ENCODE results near the gene C2CD4D. TPM values are rescaled to one million over a fixed set of nuclear protein-coding genes. Genes with fewer than 3 reads are reported as not detected.

The C2CD4D gene
- total and polyA plus RNA-seq, 9 donors: 0.07 to 0.27 (median 0.18) TPM; not detected in 2

GRCh38 chr1:151835596-151835995 is 4.0 kb downstream of the C2CD4D start:
- Histone ChIP-seq H3K4me1 (ENCODE audit: control insufficient read depth, insufficient read depth, low read length) (peaks cover 38% of the 10 kb centered on the region), H3K36me3 (ENCODE audit: control insufficient read depth, insufficient read depth, low read length) (no peaks in the 10 kb centered on the region), H3K4me3 (ENCODE audit: low read length) (no peak overlapping the region), H3K27me3 (ENCODE audit: control insufficient read depth, insufficient read depth, low read length) (peaks cover 44% of the 10 kb centered on the region), H3K9me3 (replicated peaks; ENCODE audit: control insufficient read depth, low read depth, low read length) (no peaks in the 10 kb centered on the region), H3K27ac (ENCODE audit: low read length) (no peak overlapping the region)
- no CpG with 5 or more reads among the region's 7 CpGs for WGBS (ENCODE audit: insufficient coverage)
- no peak for DNase-seq

- no peak for DNase-seq
- no CpG with 5 or more reads among the region's 3 CpGs for WGBS (ENCODE audit: insufficient coverage)
- Histone ChIP-seq H3K27me3 (ENCODE audit: control insufficient read depth, insufficient read depth, low read length) (peaks cover 30% of the 10 kb centered on the region), H3K27ac (ENCODE audit: low read length) (no peak overlapping the region), H3K4me1 (ENCODE audit: control insufficient read depth, insufficient read depth, low read length) (peaks cover 36% of the 10 kb centered on the region), H3K4me3 (ENCODE audit: low read length) (no peak overlapping the region), H3K9me3 (replicated peaks; ENCODE audit: control insufficient read depth, low read depth, low read length) (no peaks in the 10 kb centered on the region), H3K36me3 (ENCODE audit: control insufficient read depth, insufficient read depth, low read length) (no peaks in the 10 kb centered on the region)
These were observed 5.4 kb downstream of the C2CD4D start for GRCh38 chr1:151834239-151834638.

GRCh38 chr1:151833172-151833900 is 6.3 kb downstream of the C2CD4D start:
- H3K4me3 ChIP-seq (ENCODE audit: low read length): no peak overlapping the region
- no peaks in the 10 kb centered on the region for H3K9me3 ChIP-seq (replicated peaks; ENCODE audit: control insufficient read depth, low read depth, low read length)
- peaks cover 33% of the 10 kb centered on the region for H3K4me1 ChIP-seq (ENCODE audit: control insufficient read depth, insufficient read depth, low read length)
- H3K36me3 ChIP-seq (ENCODE audit: control insufficient read depth, insufficient read depth, low read length): no peaks in the 10 kb centered on the region
- DNase-seq: no peak
- 47% methylated on average over 3 of the region's 8 CpGs for WGBS (ENCODE audit: insufficient coverage)
- no peak overlapping the region for H3K27ac ChIP-seq (ENCODE audit: low read length)
- H3K27me3 ChIP-seq (ENCODE audit: control insufficient read depth, insufficient read depth, low read length): peaks cover 24% of the 10 kb centered on the region

GRCh38 chr1:151832318-151832980 is 7.2 kb downstream of the C2CD4D start:
- H3K27ac ChIP-seq (ENCODE audit: low read length): no peak overlapping the region
- no peaks in the 10 kb centered on the region for H3K9me3 ChIP-seq (replicated peaks; ENCODE audit: control insufficient read depth, low read depth, low read length)
- H3K27me3 ChIP-seq (ENCODE audit: control insufficient read depth, insufficient read depth, low read length): peaks cover 20% of the 10 kb centered on the region
- H3K4me3 ChIP-seq (ENCODE audit: low read length): no peak overlapping the region
- 45% methylated on average over 7 of the region's 10 CpGs for WGBS (ENCODE audit: insufficient coverage)
- peaks cover 32% of the 10 kb centered on the region for H3K4me1 ChIP-seq (ENCODE audit: control insufficient read depth, insufficient read depth, low read length)
- peak; percentile 69 for DNase-seq
- H3K36me3 ChIP-seq (ENCODE audit: control insufficient read depth, insufficient read depth, low read length): no peaks in the 10 kb centered on the region

GRCh38 chr1:151831605-151832004 is 8.0 kb downstream of the C2CD4D start, which contains the start of gene RORC:
Gene RORC, minus strand, starts transcription at chr1:151831802. Its CDS starts 38 bp downstream, at chr1:151831764.
- 58% methylated on average over 5 of the region's 5 CpGs for WGBS (ENCODE audit: insufficient coverage)
- Histone ChIP-seq H3K4me3 (ENCODE audit: low read length) (peak within 1 kb of the TSS; percentile 19), H3K4me1 (ENCODE audit: control insufficient read depth, insufficient read depth, low read length) (peaks cover 29% of the 10 kb centered on the region)

GRCh38 chr1:151831256-151831591 is 8.4 kb downstream of the C2CD4D start:
- no peak for DNase-seq
- WGBS (ENCODE audit: insufficient coverage): 71% methylated on average over 4 of the region's 4 CpGs
- Histone ChIP-seq H3K4me1 (ENCODE audit: control insufficient read depth, insufficient read depth, low read length) (peaks cover 32% of the 10 kb centered on the region), H3K9me3 (replicated peaks; ENCODE audit: control insufficient read depth, low read depth, low read length) (no peaks in the 10 kb centered on the region), H3K4me3 (ENCODE audit: low read length) (peak overlapping the region; percentile 19), H3K27ac (ENCODE audit: low read length) (peak overlapping the region; percentile 20), H3K36me3 (ENCODE audit: control insufficient read depth, insufficient read depth, low read length) (no peaks in the 10 kb centered on the region), H3K27me3 (ENCODE audit: control insufficient read depth, insufficient read depth, low read length) (peaks cover 9% of the 10 kb centered on the region)

More at GRCh38 chr1:151831605-151832004, 8.0 kb downstream of the C2CD4D start, which contains the start of gene RORC:
- H3K36me3 ChIP-seq (ENCODE audit: control insufficient read depth, insufficient read depth, low read length): no peaks in the 10 kb centered on the region
- peak within 1 kb of the TSS; percentile 20 for H3K27ac ChIP-seq (ENCODE audit: low read length)
- DNase-seq: no peak
- H3K9me3 ChIP-seq (replicated peaks; ENCODE audit: control insufficient read depth, low read depth, low read length): no peaks in the 10 kb centered on the region
- peaks cover 12% of the 10 kb centered on the region for H3K27me3 ChIP-seq (ENCODE audit: control insufficient read depth, insufficient read depth, low read length)

GRCh38 chr1:151830055-151830454 is 9.6 kb downstream of the C2CD4D start:
- Histone ChIP-seq H3K27me3 (ENCODE audit: control insufficient read depth, insufficient read depth, low read length) (peaks cover 3% of the 10 kb centered on the region), H3K36me3 (ENCODE audit: control insufficient read depth, insufficient read depth, low read length) (no peaks in the 10 kb centered on the region), H3K9me3 (replicated peaks; ENCODE audit: control insufficient read depth, low read depth, low read length) (no peaks in the 10 kb centered on the region), H3K27ac (ENCODE audit: low read length) (no peak overlapping the region), H3K4me3 (ENCODE audit: low read length) (no peak overlapping the region), H3K4me1 (ENCODE audit: control insufficient read depth, insufficient read depth, low read length) (peaks cover 44% of the 10 kb centered on the region)
- DNase-seq: no peak
- WGBS (ENCODE audit: insufficient coverage): 14% methylated on average over 1 of the region's 6 CpGs

GRCh38 chr1:151829352-151830046 is 10.1 kb downstream of the C2CD4D start:
- H3K4me1 ChIP-seq (ENCODE audit: control insufficient read depth, insufficient read depth, low read length): peaks cover 49% of the 10 kb centered on the region
- no peak for DNase-seq
- no peak overlapping the region for H3K4me3 ChIP-seq (ENCODE audit: low read length)
- H3K27me3 ChIP-seq (ENCODE audit: control insufficient read depth, insufficient read depth, low read length): peaks cover 2% of the 10 kb centered on the region
- H3K27ac ChIP-seq (ENCODE audit: low read length): no peak overlapping the region
- no peaks in the 10 kb centered on the region for H3K36me3 ChIP-seq (ENCODE audit: control insufficient read depth, insufficient read depth, low read length)
- H3K9me3 ChIP-seq (replicated peaks; ENCODE audit: control insufficient read depth, low read depth, low read length): no peaks in the 10 kb centered on the region
- WGBS (ENCODE audit: insufficient coverage): 21% methylated on average over 2 of the region's 4 CpGs

- peak; percentile 54 for DNase-seq
- no peak overlapping the region for H3K4me3 ChIP-seq (ENCODE audit: low read length)
- 2% methylated on average over 12 of the region's 12 CpGs for WGBS (ENCODE audit: insufficient coverage)
- no peaks in the 10 kb centered on the region for H3K9me3 ChIP-seq (replicated peaks; ENCODE audit: control insufficient read depth, low read depth, low read length)
- H3K36me3 ChIP-seq (ENCODE audit: control insufficient read depth, insufficient read depth, low read length): no peaks in the 10 kb centered on the region
- H3K27ac ChIP-seq (ENCODE audit: low read length): no peak overlapping the region
- peaks cover 55% of the 10 kb centered on the region for H3K4me1 ChIP-seq (ENCODE audit: control insufficient read depth, insufficient read depth, low read length)
- H3K27me3 ChIP-seq (ENCODE audit: control insufficient read depth, insufficient read depth, low read length): peaks cover 2% of the 10 kb centered on the region
These were observed 10.7 kb downstream of the C2CD4D start for GRCh38 chr1:151828921-151829320.

GRCh38 chr1:151827853-151828252 is 11.8 kb downstream of the C2CD4D start:
- no peak for DNase-seq
- 38% methylated on average over 7 of the region's 9 CpGs for WGBS (ENCODE audit: insufficient coverage)
- no peaks in the 10 kb centered on the region for H3K9me3 ChIP-seq (replicated peaks; ENCODE audit: control insufficient read depth, low read depth, low read length)
- no peak overlapping the region for H3K4me3 ChIP-seq (ENCODE audit: low read length)
- no peak overlapping the region for H3K27ac ChIP-seq (ENCODE audit: low read length)
- H3K36me3 ChIP-seq (ENCODE audit: control insufficient read depth, insufficient read depth, low read length): no peaks in the 10 kb centered on the region
- H3K4me1 ChIP-seq (ENCODE audit: control insufficient read depth, insufficient read depth, low read length): peaks cover 50% of the 10 kb centered on the region
- H3K27me3 ChIP-seq (ENCODE audit: control insufficient read depth, insufficient read depth, low read length): peaks cover 2% of the 10 kb centered on the region
